Measurements from ENCODE around the gene C2CD2L. TPM values are rescaled to one million over a fixed set of nuclear protein-coding genes. Genes with fewer than 3 reads are reported as not detected.
"Not testable (repeated sequence)": the region's sequence is repeated elsewhere in the genome, so short reads cannot be mapped to it uniquely, and the experiment has no call there.

C2CD2L gene
- polyA plus RNA-seq (2013, experiment 1 of 2) = 1.7 TPM
- 2.2 TPM for polyA plus RNA-seq (2013, experiment 2 of 2)

GRCh38 chr11:119106564-119107537, at the start of gene C2CD2L:
Gene C2CD2L (plus strand): TSS chr11:119107344. CDS start chr11:119107742, 398 bp downstream.
- H3K9ac ChIP-seq (ENCODE audit: low read depth, low read length) = peak within 1 kb of the TSS; percentile 58
- peak within 1 kb of the TSS; percentile 62 for H3K4me3 ChIP-seq (ENCODE audit: low read length)
- no peaks in the 10 kb centered on the region for H3K9me3 ChIP-seq (ENCODE audit: insufficient read depth, low read depth, low read length)
- H3K27ac ChIP-seq (ENCODE audit: low read depth, low read length) = no peak within 1 kb of the TSS
- peaks cover 19% of the 10 kb centered on the region for H3K4me1 ChIP-seq (ENCODE audit: insufficient read depth, low read length)
- H3K36me3 ChIP-seq (ENCODE audit: insufficient read depth, low read length) = no peaks in the 10 kb centered on the region; the same call in 1 of the 2 replicates
- H3K27me3 ChIP-seq (ENCODE audit: insufficient read depth, low read length) = peaks cover 18% of the 10 kb centered on the region
- 3% methylated on average over 47 of the region's 49 CpGs for WGBS

GRCh38 chr11:119059128-119059527, 48.0 kb upstream of the C2CD2L start:
- not testable (repeated sequence) for H3K9ac ChIP-seq (ENCODE audit: low read depth, low read length); H3K4me1 ChIP-seq (ENCODE audit: insufficient read depth, low read length); H3K9me3 ChIP-seq (ENCODE audit: insufficient read depth, low read depth, low read length); H3K4me3 ChIP-seq (ENCODE audit: low read length); H3K27ac ChIP-seq (ENCODE audit: low read depth, low read length); H3K27me3 ChIP-seq (ENCODE audit: insufficient read depth, low read length)
- WGBS = 92% methylated on average over 29 of the region's 35 CpGs
- peaks cover 16% of the 10 kb centered on the region for H3K36me3 ChIP-seq (ENCODE audit: insufficient read depth, low read length)

- no peaks in the 10 kb centered on the region for H3K9me3 ChIP-seq (ENCODE audit: insufficient read depth, low read depth, low read length)
- H3K27me3 ChIP-seq (ENCODE audit: insufficient read depth, low read length) = no peaks in the 10 kb centered on the region
- no peaks in the 10 kb centered on the region for H3K36me3 ChIP-seq (ENCODE audit: insufficient read depth, low read length)
- no peak overlapping the region for H3K4me3 ChIP-seq (ENCODE audit: low read length)
- 0 out of 2 replicates have a peak, but pooled peaks cover 3% of the 10 kb centered on the region for H3K4me1 ChIP-seq (ENCODE audit: insufficient read depth, low read length)
- no peak overlapping the region for H3K9ac ChIP-seq (ENCODE audit: low read depth, low read length)
- no peak overlapping the region for H3K27ac ChIP-seq (ENCODE audit: low read depth, low read length)
- WGBS = 96% methylated on average over 3 of the region's 3 CpGs
Observed at GRCh38 chr11:119061256-119061655, 45.9 kb upstream of the C2CD2L start.

- H3K27ac ChIP-seq (ENCODE audit: low read depth, low read length) = no peak overlapping the region
- no peaks in the 10 kb centered on the region for H3K27me3 ChIP-seq (ENCODE audit: insufficient read depth, low read length)
- H3K36me3 ChIP-seq (ENCODE audit: insufficient read depth, low read length) = no peaks in the 10 kb centered on the region
- H3K9me3 ChIP-seq (ENCODE audit: insufficient read depth, low read depth, low read length) = no peaks in the 10 kb centered on the region
- 0 out of 2 replicates have a peak, but pooled peaks cover 3% of the 10 kb centered on the region for H3K4me1 ChIP-seq (ENCODE audit: insufficient read depth, low read length)
- 92% methylated on average over 4 of the region's 5 CpGs for WGBS
- H3K4me3 ChIP-seq (ENCODE audit: low read length) = no peak overlapping the region
- no peak overlapping the region for H3K9ac ChIP-seq (ENCODE audit: low read depth, low read length)
Observed at GRCh38 chr11:119062779-119063178, 44.4 kb upstream of the C2CD2L start.

GRCh38 chr11:119065369-119065768, 41.8 kb upstream of the C2CD2L start:
- peaks cover 11% of the 10 kb centered on the region for H3K36me3 ChIP-seq (ENCODE audit: insufficient read depth, low read length)
- no peak overlapping the region for H3K27ac ChIP-seq (ENCODE audit: low read depth, low read length)
- no peaks in the 10 kb centered on the region for H3K9me3 ChIP-seq (ENCODE audit: insufficient read depth, low read depth, low read length)
- H3K27me3 ChIP-seq (ENCODE audit: insufficient read depth, low read length) = no peaks in the 10 kb centered on the region
- H3K4me3 ChIP-seq (ENCODE audit: low read length) = no peak overlapping the region
- 52% methylated on average over 4 of the region's 4 CpGs for WGBS
- H3K4me1 ChIP-seq (ENCODE audit: insufficient read depth, low read length) = no peaks in the 10 kb centered on the region
- no peak overlapping the region for H3K9ac ChIP-seq (ENCODE audit: low read depth, low read length)

GRCh38 chr11:119067371-119068222, 39.5 kb upstream of the C2CD2L start, which contains the start of gene VPS11:
Gene VPS11 (plus strand): TSS chr11:119067818. CDS start chr11:119067824, 6 bp downstream.
- no peaks in the 10 kb centered on the region for H3K27me3 ChIP-seq (ENCODE audit: insufficient read depth, low read length)
- WGBS = under 1% methylated on average over 49 of the region's 49 CpGs
- H3K9ac ChIP-seq (ENCODE audit: low read depth, low read length) = peak within 1 kb of the TSS; percentile 90
- H3K9me3 ChIP-seq (ENCODE audit: insufficient read depth, low read depth, low read length) = no peaks in the 10 kb centered on the region
- peaks cover 27% of the 10 kb centered on the region for H3K36me3 ChIP-seq (ENCODE audit: insufficient read depth, low read length)
- H3K4me1 ChIP-seq (ENCODE audit: insufficient read depth, low read length) = no peaks in the 10 kb centered on the region
- peak within 1 kb of the TSS; percentile 96 for H3K4me3 ChIP-seq (ENCODE audit: low read length)
- H3K27ac ChIP-seq (ENCODE audit: low read depth, low read length) = peak within 1 kb of the TSS; percentile 67

- H3K9me3 ChIP-seq (ENCODE audit: insufficient read depth, low read depth, low read length) = no peaks in the 10 kb centered on the region
- H3K27me3 ChIP-seq (ENCODE audit: insufficient read depth, low read length) = no peaks in the 10 kb centered on the region
- H3K9ac ChIP-seq (ENCODE audit: low read depth, low read length) = no peak overlapping the region
- 96% methylated on average over 11 of the region's 11 CpGs for WGBS
- peaks cover 77% of the 10 kb centered on the region for H3K36me3 ChIP-seq (ENCODE audit: insufficient read depth, low read length)
- H3K4me3 ChIP-seq (ENCODE audit: low read length) = no peak overlapping the region
- H3K27ac ChIP-seq (ENCODE audit: low read depth, low read length) = no peak overlapping the region
- no peaks in the 10 kb centered on the region for H3K4me1 ChIP-seq (ENCODE audit: insufficient read depth, low read length)
Observed at GRCh38 chr11:119077839-119078238, 29.3 kb upstream of the C2CD2L start.

- H3K36me3 ChIP-seq (ENCODE audit: insufficient read depth, low read length) = peaks cover 67% of the 10 kb centered on the region
Observed at GRCh38 chr11:119078675-119079420, 28.3 kb upstream of the C2CD2L start.

GRCh38 chr11:119081682-119082260, 25.4 kb upstream of the C2CD2L start:
- H3K9me3 ChIP-seq (ENCODE audit: insufficient read depth, low read depth, low read length) = no peaks in the 10 kb centered on the region
- H3K4me1 ChIP-seq (ENCODE audit: insufficient read depth, low read length) = peaks cover 4% of the 10 kb centered on the region; the same call in 1 of the 2 replicates
- WGBS = 95% methylated on average over 7 of the region's 7 CpGs
- no peak overlapping the region for H3K4me3 ChIP-seq (ENCODE audit: low read length)
- H3K27ac ChIP-seq (ENCODE audit: low read depth, low read length) = no peak overlapping the region
- H3K9ac ChIP-seq (ENCODE audit: low read depth, low read length) = no peak overlapping the region
- peaks cover 53% of the 10 kb centered on the region for H3K36me3 ChIP-seq (ENCODE audit: insufficient read depth, low read length)
- H3K27me3 ChIP-seq (ENCODE audit: insufficient read depth, low read length) = no peaks in the 10 kb centered on the region

More at GRCh38 chr11:119078675-119079420, 28.3 kb upstream of the C2CD2L start:
- no peak overlapping the region for H3K27ac ChIP-seq (ENCODE audit: low read depth, low read length)
- no peak overlapping the region for H3K9ac ChIP-seq (ENCODE audit: low read depth, low read length)
- H3K4me1 ChIP-seq (ENCODE audit: insufficient read depth, low read length) = no peaks in the 10 kb centered on the region
- H3K9me3 ChIP-seq (ENCODE audit: insufficient read depth, low read depth, low read length) = no peaks in the 10 kb centered on the region
- no peaks in the 10 kb centered on the region for H3K27me3 ChIP-seq (ENCODE audit: insufficient read depth, low read length)
- H3K4me3 ChIP-seq (ENCODE audit: low read length) = no peak overlapping the region
- WGBS = 92% methylated on average over 19 of the region's 19 CpGs

Data from HUES64 (cell line).